ENCODE measurements around the gene PBOV1.

Gene PBOV1

DNA sequence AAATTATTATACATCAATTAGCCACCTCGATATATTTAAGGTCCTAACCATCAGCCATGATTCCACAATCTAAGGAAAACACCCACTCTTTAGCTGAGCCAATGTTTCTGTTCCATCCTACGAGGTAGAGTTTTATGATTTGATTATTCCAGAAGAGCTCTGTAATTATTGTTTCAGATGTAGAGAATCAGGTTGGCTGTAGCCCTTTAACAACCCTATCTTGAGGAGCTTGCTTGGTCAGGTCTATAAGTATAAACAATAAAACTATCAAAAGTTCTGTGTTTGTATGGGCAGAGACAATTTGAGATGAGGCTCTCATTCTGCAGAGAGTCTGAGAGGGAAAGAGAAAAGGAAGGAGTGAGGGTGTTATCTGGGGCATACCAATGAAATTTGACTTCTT is at the start of gene PBOV1:
Gene PBOV1 (minus strand): TSS at position 43 of the 400 bp plus-strand sequence. CDS start 96 bp downstream, outside the sequence.
- no peak for DNase-seq (ENCODE audit: extremely low spot score)
- POLR2A ChIA-PET, result no interaction called here
- TF ChIP-seq, protein P1, sequence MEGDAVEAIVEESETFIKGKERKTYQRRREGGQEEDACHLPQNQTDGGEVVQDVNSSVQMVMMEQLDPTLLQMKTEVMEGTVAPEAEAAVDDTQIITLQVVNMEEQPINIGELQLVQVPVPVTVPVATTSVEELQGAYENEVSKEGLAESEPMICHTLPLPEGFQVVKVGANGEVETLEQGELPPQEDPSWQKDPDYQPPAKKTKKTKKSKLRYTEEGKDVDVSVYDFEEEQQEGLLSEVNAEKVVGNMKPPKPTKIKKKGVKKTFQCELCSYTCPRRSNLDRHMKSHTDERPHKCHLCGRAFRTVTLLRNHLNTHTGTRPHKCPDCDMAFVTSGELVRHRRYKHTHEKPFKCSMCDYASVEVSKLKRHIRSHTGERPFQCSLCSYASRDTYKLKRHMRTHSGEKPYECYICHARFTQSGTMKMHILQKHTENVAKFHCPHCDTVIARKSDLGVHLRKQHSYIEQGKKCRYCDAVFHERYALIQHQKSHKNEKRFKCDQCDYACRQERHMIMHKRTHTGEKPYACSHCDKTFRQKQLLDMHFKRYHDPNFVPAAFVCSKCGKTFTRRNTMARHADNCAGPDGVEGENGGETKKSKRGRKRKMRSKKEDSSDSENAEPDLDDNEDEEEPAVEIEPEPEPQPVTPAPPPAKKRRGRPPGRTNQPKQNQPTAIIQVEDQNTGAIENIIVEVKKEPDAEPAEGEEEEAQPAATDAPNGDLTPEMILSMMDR (IDR thresholded peaks at IDR 0.05; ENCODE audit: control extremely low read depth, extremely low read depth, low read depth, missing control alignments), result no peak
- CTCF ChIA-PET, result interaction anchor here (1.3 to 1.4 kb wide), 2 partner anchors 10 to 15 kb away, joined by 3 read pairs; no protein-coding TSS in a partner anchor

DNA sequence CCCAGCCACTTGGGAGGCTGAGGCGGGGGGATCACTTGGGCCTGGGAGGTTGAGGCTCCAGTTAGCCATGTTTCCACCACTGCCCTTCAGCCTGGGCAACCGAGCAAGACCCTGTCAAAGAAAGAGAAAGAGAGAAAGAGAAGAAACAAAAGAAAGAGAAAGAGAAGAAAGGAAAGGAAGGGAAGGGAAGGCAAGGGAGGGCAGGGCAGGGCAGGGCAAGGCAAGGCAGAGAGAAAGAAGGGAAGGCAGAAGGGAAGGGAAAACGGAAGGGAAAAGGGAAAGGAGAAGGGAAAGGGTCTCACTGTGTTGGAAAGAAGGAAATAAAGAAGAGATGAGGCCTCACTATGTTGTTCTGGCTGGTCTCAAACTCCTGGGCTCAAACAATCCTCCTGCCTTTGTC is 47.8 kb upstream of the PBOV1 start:
- CTCF ChIA-PET, result interaction anchor here (0.6 to 1.6 kb wide), 2 partner anchors 10 to 12 kb away, joined by 3 to 4 read pairs; no protein-coding TSS in a partner anchor
- no peak for DNase-seq (ENCODE audit: extremely low spot score)
- TF ChIP-seq, protein P1 (IDR thresholded peaks at IDR 0.05; ENCODE audit: control extremely low read depth, extremely low read depth, low read depth, missing control alignments), result no peak
- POLR2A ChIA-PET, result no interaction called here

DNA sequence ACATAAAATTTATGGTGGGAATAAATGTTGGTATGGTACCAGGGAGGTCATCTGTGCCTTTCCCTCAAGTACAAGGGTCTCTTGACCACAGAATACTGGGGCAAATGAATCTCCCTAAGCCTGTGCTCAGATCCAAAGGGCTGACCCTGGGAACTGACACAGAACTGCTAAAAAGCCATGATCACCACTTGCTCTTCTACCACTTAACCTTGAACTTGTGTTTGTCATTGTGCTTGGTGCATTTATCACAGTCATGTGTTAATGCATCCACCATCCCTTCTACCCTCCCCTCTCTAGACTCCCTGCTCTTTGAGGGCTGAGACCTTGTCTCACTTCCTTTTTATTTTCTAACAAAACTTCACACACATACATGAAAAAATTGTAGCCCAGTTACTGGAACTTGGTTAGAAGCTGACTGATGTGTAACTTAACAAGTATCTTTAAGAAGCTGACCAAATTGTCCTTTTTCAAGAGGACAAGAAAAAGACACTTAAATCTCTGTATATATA is 46.1 kb upstream of the PBOV1 start:
- ChIA-PET CTCF (no interaction called here), POLR2A (no interaction called here)
- TF ChIP-seq, protein P1 (IDR thresholded peaks at IDR 0.05; ENCODE audit: control extremely low read depth, extremely low read depth, low read depth, missing control alignments), result no peak
- DNase-seq (ENCODE audit: extremely low spot score), result no peak

DNA sequence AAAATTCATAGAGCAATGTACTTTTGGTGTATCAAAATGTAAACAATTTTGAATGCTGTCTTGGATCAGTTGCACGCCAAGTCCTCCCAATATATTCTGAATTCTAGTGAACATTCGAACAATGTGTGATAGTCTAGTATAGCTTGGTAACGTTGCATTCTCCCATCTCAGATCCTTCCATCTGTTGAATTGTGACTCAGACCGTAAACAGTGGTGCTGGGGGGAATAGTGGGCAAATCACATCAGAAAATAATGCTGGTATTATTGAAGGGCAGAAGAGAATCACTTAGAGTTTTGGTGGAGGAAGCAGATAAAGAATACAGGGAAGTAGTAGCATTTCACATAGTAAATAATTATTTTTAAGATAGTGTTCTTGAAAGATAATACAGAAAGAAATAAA is 45.7 kb upstream of the PBOV1 start:
- CTCF ChIA-PET, result no interaction called here
- TF ChIP-seq, protein P1 (IDR thresholded peaks at IDR 0.05; ENCODE audit: control extremely low read depth, extremely low read depth, low read depth, missing control alignments), result no peak
- DNase-seq (ENCODE audit: extremely low spot score), result no peak
- POLR2A ChIA-PET, result no interaction called here

DNA sequence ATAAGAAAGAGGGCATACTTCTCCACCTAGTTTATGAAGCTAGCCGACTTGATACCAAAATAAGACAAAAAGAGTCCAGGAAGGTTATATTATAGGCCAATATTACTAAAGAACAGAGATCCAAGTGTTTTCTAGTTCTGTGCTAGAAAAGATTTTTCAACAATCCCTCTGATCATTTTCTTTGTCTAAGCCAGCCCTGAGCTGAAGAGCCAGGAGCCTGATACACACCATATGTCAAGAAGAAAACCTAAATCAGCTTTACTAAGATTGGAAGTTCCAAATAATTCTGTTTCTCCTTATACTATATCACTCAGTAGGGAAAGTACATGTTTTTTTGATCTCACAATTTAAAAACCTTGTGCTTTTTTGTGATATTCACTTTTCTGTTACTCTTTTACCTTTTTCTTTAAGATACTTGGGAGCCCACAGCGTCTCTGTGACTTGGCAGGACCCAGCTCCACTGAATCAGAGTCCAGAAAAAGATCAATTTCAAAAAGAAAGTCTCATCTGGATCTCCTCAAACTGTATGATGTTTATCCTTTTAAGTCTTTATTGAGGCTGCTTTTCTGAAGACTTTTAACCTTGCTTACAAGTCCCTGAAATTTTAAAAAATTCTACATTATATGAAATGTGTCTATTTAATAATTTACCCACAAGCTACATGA is 43.0 kb upstream of the PBOV1 start:
- POLR2A ChIA-PET, result no interaction called here
- CTCF ChIA-PET, result interaction anchor here (1.2 to 1.7 kb wide), 3 partner anchors 12 to 50 kb away, joined by 3 to 4 read pairs (median 4); no protein-coding TSS in a partner anchor
- TF ChIP-seq, protein P1 (IDR thresholded peaks at IDR 0.05; ENCODE audit: control extremely low read depth, extremely low read depth, low read depth, missing control alignments), result no peak
- no peak for DNase-seq (ENCODE audit: extremely low spot score)

DNA sequence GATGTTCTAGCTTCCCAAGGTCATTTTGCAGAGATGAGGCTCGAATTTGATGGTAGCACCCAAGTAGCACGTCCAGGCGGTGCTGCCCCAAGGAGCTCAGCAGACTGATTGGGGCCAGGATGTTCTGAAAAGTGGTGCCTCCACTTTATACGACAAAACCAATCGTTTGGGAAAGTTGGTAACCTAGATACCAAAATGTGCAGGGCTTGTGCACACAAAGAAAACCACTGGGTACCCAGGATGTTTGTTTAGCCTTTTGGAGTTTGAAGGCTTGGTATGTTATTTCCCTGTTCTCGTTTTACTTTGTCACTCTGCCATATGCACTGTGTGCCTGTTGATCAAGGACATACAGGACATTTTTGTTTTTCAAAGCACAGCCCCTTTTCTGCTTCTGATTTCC is 40.7 kb upstream of the PBOV1 start:
- DNase-seq (ENCODE audit: extremely low spot score), result no peak
- TF ChIP-seq, protein P1 (IDR thresholded peaks at IDR 0.05; ENCODE audit: control extremely low read depth, extremely low read depth, low read depth, missing control alignments), result no peak
- ChIA-PET CTCF (no interaction called here), POLR2A (no interaction called here)
